GM23338 (cell line): ENCODE results near the gene CASP3.
"Not testable (repeated sequence)": the region's sequence is repeated elsewhere in the genome, so short reads cannot be mapped to it uniquely, and the experiment has no call there.

Source experiments
- CREB1 ChIP-seq: fragments of 250-450 bp; sonication (Bioruptor Pico); IDR thresholded peaks from 2 replicates; pipeline ENCODE4 v1.5.0; 2020; ENCODE audit warnings: low read depth, mild to moderate bottlenecking, moderate library complexity
- CTCF ChIP-seq, 2 experiments: fragments of 200-600 bp in 1 of 2; sonication (generic) in 1 of 2; conservative IDR thresholded peaks; 2 replicates each; pipeline versions ENCODE4 v1.5.1 to v1.6.1; 2016 to 2017; ENCODE audit warnings: antibody characterized with exemption in 2 of 2, low read depth in 2 of 2, mild to moderate bottlenecking in 2 of 2, moderate library complexity in 1 of 2
- EZH2 ChIP-seq: fragments of 200-600 bp; sonication (generic); IDR thresholded peaks from one replicate; pipeline ENCODE4 v1.8.0; 2017; ENCODE audit warnings: antibody characterized with exemption, mild to moderate bottlenecking, low read depth; ENCODE audit not compliant: unreplicated experiment
- POLR2AphosphoS5 ChIP-seq: IDR thresholded peaks from 2 replicates; pipeline ENCODE4 v1.6.1; 2016; ENCODE audit warnings: antibody characterized with exemption, low read depth
- STAT1 ChIP-seq: IDR thresholded peaks from one replicate; pipeline ENCODE4 v1.6.1; 2016; ENCODE audit warnings: antibody characterized with exemption; ENCODE audit not compliant: unreplicated experiment

GRCh38 chr4:184625783-184626596, 23.3 kb downstream of the CASP3 start:
- peak; percentile 65 for TF ChIP-seq CREB1 (CRISPR knock-in tag)
- TF ChIP-seq CTCF (conservative IDR thresholded peaks at IDR 0.05; ENCODE audit: low read depth in 2 of 2); POLR2AphosphoS5; EZH2; STAT1: not testable (repeated sequence)
